HG03280 (cell line): ENCODE results near the gene CLDN14.

Experiments
- ATAC-seq: cut with Tn5 transposase; IDR thresholded peaks from one replicate; pipeline ENCODE4 v1.9.1; 2021; ENCODE audit warnings: mild to moderate bottlenecking, moderate library complexity; ENCODE audit not compliant: unreplicated experiment

CLDN14 gene

GRCh38 chr21:36436829-36437744, 42.8 kb downstream of the CLDN14 start:
- ATAC-seq: no peak

DNA sequence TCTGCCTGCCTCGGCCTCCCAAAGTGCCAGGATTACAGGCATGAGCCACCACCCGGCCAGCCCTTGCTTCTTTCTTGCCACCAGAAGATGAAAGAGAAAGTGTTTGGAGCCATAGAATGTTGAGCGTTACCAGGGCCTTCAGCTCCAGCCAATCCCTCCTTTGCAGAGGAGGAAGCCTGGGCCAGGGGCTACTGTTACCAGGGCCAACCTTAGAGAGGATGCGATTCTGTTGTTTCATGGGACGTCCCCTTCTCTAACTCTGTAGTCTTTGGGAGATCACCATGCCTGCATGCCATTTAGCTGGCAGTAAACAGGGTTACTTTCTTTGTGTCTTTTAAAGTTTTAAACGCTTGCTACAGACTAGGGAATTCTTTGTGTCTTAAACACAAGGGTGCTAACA, 45.8 kb downstream of the CLDN14 start:
- ATAC-seq: no peak

DNA sequence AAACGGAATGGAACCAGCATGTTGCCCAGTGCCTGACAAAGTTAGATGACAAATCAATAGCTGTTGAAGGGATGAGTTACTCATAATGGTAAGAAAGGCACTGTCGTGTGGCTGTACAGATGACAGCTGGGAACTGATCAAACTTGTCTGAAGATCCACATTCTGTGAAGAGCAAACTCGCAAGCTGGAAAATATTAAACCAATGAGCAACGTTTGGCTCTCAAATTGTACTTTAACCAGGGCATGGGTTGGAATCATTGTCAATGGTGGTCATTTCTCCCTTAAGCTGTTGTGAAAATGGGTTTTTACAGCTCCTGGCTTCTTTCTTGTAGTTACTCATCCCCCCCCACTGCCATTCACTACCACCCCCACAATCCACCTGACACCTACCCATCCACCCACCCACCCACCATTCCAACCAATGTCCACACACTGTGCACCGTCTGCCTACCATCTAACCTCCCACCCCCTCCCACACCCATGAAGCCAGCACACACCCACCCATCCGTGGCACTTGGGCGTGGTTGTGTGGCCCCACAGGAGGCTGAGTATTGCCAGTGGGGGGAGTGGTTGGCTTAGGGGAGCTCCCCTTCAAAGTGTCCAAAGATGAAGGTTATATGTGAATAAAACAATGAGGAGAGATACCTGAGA, 46.7 kb downstream of the CLDN14 start:
- ATAC-seq: no peak

- ATAC-seq: no peak
Observed at GRCh38 chr21:36431252-36431651, 48.7 kb downstream of the CLDN14 start.

DNA sequence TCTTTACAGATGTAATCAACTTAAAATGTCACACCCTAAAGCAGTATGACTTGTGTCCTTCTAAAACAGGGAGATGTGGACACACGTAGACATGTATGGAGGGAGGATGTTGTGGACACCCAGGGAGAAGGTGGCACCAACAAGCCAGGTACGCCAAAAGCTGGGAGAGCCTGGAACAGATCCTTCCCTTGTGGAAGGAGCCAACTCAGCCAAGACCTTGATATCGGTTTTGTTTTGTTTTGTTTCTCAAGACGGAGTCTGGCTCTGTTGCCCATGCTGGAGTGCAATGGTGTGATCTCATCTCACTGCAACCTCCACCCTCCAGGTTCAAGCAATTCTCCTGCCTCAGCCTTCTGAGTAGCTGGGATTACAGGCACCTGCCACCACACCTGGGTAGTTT, 49.1 kb downstream of the CLDN14 start:
- ATAC-seq: no peak

- peak; percentile 81 for ATAC-seq
Observed at GRCh38 chr21:36429947-36430546, 49.9 kb downstream of the CLDN14 start.

- ATAC-seq: no peak
Observed at GRCh38 chr21:36428761-36429432, 51.0 kb downstream of the CLDN14 start.

DNA sequence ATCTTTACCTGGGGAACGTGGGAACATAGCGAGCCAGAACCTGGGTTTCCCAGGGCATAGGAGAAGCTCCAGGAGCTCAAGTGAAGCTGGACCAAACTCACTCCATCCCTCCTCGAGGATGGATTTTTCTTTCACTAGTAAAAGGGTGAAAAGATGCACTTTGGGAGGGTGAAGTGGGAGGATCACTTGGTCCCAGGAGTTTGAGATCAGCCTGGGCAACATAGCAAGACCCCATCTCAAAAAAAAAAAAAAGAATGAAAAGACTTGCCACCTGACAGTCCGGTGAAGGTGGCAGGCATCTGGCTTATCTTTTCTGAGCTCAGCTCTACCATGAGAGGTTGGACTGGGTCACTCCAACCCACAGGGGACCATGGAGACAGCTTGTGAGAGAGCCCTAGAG, 52.4 kb downstream of the CLDN14 start:
- ATAC-seq: no peak

DNA sequence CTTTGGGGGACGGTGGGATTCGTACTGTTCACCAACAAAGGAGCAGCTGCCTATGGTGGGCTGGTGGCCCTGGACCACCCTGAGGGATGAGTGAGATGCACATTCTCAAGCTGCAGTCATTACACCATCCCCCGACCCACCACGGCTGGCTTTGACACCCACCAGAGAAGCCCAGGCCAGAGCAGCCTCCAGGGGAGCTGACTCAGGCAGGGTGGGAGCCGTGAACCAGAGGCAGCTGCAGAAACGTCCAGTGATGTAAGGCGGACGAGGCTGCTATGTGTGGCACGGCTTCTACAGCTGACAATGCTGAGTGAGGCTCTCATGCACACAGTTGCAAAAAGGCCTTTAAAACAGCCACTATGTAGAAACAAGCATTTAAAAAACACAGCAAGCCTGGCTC, 54.6 kb downstream of the CLDN14 start:
- ATAC-seq: no peak

GRCh38 chr21:36424592-36424991, 55.3 kb downstream of the CLDN14 start:
- no peak for ATAC-seq

DNA sequence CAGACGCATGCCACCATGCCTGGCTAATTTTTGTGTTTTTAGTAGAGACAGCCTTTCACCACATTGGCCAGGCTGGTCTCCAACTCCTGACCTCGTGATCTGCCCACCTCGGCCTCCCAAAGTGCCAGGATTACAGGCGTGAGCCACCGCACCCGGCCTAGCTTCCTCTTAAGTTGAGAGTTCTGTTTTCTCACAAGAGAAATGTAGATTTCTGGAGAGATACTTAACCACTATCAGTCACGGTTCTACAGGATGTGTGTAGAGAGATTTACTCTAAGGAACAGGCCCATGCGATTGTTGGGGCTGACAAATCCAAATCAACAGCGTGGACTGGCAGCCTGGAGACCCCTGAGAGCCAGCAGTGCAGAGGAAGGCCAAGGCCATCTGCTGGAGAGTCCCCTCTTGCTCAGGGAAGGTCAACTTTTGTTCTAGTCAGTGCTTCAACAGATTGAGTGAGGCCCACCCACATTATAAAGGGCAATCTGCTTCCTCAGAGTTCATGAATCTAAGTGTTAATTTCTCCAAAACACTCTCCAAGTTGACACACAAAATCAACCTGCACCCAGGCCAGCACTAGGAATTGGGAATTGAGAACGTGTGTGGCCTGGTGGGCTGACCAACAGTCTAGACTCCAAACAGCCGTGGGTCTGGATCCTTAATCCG, 56.0 kb downstream of the CLDN14 start:
- ATAC-seq: no peak

- no peak for ATAC-seq
Observed at GRCh38 chr21:36422279-36423098, 57.4 kb downstream of the CLDN14 start.

- no peak for ATAC-seq
Observed at GRCh38 chr21:36420571-36421339, 59.2 kb downstream of the CLDN14 start.

- no peak for ATAC-seq
Observed at GRCh38 chr21:36419996-36420395, 59.9 kb downstream of the CLDN14 start.

DNA sequence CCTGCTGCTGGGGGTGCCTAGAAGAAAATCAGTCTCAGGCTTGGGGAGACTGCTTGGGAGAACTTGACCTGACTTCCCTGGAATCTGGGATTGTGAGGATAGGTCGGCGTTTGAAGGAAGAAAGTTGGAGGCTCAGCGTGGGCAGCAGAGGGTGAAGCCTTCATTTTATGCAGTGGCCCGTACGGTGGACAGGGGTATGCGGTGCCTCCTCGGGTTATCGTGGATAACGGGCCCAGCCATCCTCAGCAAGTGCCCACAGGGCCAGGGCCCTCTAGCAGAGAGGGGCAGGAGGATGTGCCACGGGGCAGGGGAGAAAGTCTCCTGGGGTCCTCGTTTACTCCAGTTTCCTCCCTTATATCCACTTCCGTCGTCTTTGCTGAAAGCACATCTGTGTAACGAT, 60.7 kb downstream of the CLDN14 start:
- ATAC-seq: no peak

DNA sequence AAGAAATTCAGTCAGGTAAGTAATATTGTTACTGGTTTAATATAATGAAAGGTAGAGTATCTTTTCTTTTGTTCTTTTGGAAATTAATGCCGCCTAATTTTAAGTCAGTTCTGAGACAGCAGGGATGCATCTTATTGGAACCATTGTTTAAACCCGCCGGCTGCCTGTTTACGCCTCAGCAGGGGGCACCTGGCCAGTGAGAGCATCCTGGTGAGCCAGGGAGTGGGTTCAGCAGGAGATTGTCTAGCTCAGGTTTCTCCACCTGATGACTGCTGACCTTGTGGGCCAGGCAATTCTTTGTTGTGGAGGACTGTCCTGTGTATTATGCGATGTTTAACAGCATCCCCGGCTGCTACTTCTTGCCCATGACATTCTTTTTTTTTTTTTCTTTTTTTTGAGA, 64.5 kb downstream of the CLDN14 start:
- no peak for ATAC-seq

- ATAC-seq: no peak
Observed at GRCh38 chr21:36412916-36413315, 67.0 kb downstream of the CLDN14 start.

DNA sequence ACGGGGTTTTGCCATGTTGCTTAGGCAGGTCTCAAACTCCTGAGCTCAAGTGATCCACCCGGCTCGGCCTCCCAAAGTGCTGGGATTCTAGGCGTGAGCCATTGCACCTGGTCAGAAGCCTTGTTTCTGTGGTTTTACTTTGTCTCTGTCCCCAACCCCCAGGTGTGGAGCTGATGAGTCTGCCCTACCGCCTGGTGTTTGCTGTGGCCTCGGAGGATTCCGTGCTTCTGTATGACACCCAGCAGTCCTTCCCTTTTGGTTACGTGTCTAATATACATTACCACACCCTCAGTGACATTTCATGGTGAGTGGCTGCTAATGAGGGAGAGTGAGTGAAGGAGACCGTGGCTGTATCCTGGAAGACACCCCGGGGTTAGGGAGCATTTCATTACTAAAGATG, 68.6 kb downstream of the CLDN14 start:
- no peak for ATAC-seq
